ENCODE results near the gene TFF3. TPM values are rescaled to one million over a fixed set of nuclear protein-coding genes. Genes with fewer than 3 reads are reported as not detected.

TFF3 gene
- total RNA-seq, 1 donor from 2014 or later, result not detected

DNA sequence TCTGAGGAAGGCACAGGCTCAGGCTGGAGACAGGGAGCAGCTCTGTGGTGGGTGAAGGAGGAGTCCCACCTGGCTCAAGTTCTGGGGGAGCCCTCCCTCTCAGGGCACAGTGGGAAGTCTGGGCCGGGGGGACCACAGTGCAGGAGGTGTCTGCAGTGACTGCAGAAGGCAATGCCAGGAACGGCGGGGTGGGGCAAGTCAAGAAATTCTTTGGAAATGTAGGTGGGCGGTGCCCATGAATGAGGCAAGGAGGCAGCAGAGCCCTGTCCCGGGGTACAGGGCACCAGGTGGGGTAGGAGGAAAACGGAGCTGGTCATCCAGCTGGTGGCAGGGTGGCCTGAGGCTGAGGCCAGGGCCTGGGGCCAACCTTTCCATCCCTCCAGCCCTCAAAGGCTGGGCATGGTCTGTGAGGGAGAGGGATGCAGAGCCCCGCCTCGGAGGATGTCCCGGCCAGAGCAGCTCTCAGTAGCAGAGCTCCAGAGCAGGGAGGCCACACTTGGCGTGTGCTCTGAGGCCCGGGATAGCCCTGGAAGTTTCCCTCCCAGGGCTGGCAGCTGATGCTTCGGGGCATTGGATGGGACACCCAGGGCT is 4.7 kb downstream of the TFF3 start:
- Mint-ChIP-seq H3K9me3 (no peaks in the 10 kb centered on the region), H3K4me3 (peak overlapping the region; percentile 72), H3K4me1 (peaks cover 46% of the 10 kb centered on the region), H3K27ac (no peak overlapping the region), H3K27me3 (ENCODE audit: insufficient read depth, low read depth) (peaks cover 8% of the 10 kb centered on the region), H3K36me3 (no peaks in the 10 kb centered on the region)
- no peak for DNase-seq (ENCODE audit: low spot score)
- no peak overlapping the region for H3K9ac ChIP-seq
- no peak overlapping the region for H3K4me3 ChIP-seq
- TF ChIP-seq EZH2phosphoT487 (IDR thresholded peaks at IDR 0.05), result no peak
- TF ChIP-seq, protein P1, sequence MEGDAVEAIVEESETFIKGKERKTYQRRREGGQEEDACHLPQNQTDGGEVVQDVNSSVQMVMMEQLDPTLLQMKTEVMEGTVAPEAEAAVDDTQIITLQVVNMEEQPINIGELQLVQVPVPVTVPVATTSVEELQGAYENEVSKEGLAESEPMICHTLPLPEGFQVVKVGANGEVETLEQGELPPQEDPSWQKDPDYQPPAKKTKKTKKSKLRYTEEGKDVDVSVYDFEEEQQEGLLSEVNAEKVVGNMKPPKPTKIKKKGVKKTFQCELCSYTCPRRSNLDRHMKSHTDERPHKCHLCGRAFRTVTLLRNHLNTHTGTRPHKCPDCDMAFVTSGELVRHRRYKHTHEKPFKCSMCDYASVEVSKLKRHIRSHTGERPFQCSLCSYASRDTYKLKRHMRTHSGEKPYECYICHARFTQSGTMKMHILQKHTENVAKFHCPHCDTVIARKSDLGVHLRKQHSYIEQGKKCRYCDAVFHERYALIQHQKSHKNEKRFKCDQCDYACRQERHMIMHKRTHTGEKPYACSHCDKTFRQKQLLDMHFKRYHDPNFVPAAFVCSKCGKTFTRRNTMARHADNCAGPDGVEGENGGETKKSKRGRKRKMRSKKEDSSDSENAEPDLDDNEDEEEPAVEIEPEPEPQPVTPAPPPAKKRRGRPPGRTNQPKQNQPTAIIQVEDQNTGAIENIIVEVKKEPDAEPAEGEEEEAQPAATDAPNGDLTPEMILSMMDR (IDR thresholded peaks at IDR 0.05), result no peak
- no peak for TF ChIP-seq EZH2 (IDR thresholded peaks at IDR 0.05)
- peaks cover 27% of the 10 kb centered on the region for H3K4me1 ChIP-seq
- H2AFZ ChIP-seq (replicated peaks), result no peak overlapping the region
- H3K36me3 ChIP-seq, result no peaks in the 10 kb centered on the region
- no peak overlapping the region for H3K4me2 ChIP-seq
- no peaks in the 10 kb centered on the region for H4K20me1 ChIP-seq (ENCODE audit: low read depth)
- no peaks in the 10 kb centered on the region for H3K79me2 ChIP-seq (ENCODE audit: low read depth)
- H3K9me3 ChIP-seq (ENCODE audit: low read depth), result no peaks in the 10 kb centered on the region
- H3K27me3 ChIP-seq, result peaks cover 6% of the 10 kb centered on the region
- H3K27ac ChIP-seq, result no peak overlapping the region
- peaks cover 10% of the 10 kb centered on the region for H3F3A ChIP-seq (ENCODE audit: low read depth)

- H3K27me3 Mint-ChIP-seq (ENCODE audit: insufficient read depth, low read depth), result peaks cover 4% of the 10 kb centered on the region
- peaks cover 2% of the 10 kb centered on the region for H3F3A ChIP-seq (ENCODE audit: low read depth)
- H3K9ac ChIP-seq, result no peak overlapping the region
- no peaks in the 10 kb centered on the region for H4K20me1 ChIP-seq (ENCODE audit: low read depth)
- H3K9me3 ChIP-seq (ENCODE audit: low read depth), result no peaks in the 10 kb centered on the region
- peaks cover 39% of the 10 kb centered on the region for H3K4me1 Mint-ChIP-seq
- peak overlapping the region; percentile 47 for H3K4me3 ChIP-seq
- peaks cover 6% of the 10 kb centered on the region for H3K27me3 ChIP-seq
- H2AFZ ChIP-seq (replicated peaks), result peak overlapping the region; percentile 98
- no peaks in the 10 kb centered on the region for H3K9me3 Mint-ChIP-seq
- H3K27ac ChIP-seq, result no peak overlapping the region
- H3K4me2 ChIP-seq, result peak overlapping the region; percentile 91
- peak; percentile 79 for DNase-seq (ENCODE audit: low spot score)
- no peak for TF ChIP-seq EZH2 (IDR thresholded peaks at IDR 0.05)
- TF ChIP-seq, protein P1 (IDR thresholded peaks at IDR 0.05), result peak; percentile 85
- no peak for TF ChIP-seq EZH2phosphoT487 (IDR thresholded peaks at IDR 0.05)
- no peaks in the 10 kb centered on the region for H3K36me3 ChIP-seq
- H3K4me1 ChIP-seq, result peaks cover 20% of the 10 kb centered on the region
- peak overlapping the region; percentile 72 for H3K4me3 Mint-ChIP-seq
- no peaks in the 10 kb centered on the region for H3K79me2 ChIP-seq (ENCODE audit: low read depth)
- H3K27ac Mint-ChIP-seq, result no peak overlapping the region
- no peaks in the 10 kb centered on the region for H3K36me3 Mint-ChIP-seq
Measured at GRCh38 chr21:42309753-42310213, 5.4 kb downstream of the TFF3 start.

GRCh38 chr21:42308914-42309752 is 6.1 kb downstream of the TFF3 start:
- Histone ChIP-seq H3K9me3 (ENCODE audit: low read depth) (no peaks in the 10 kb centered on the region), H3K4me1 (peaks cover 15% of the 10 kb centered on the region), H3K9ac (no peak overlapping the region), H2AFZ (replicated peaks) (peak overlapping the region; percentile 98), H3K4me2 (peak overlapping the region; percentile 91), H4K20me1 (ENCODE audit: low read depth) (no peaks in the 10 kb centered on the region), H3K27me3 (peaks cover 6% of the 10 kb centered on the region), H3K27ac (no peak overlapping the region), H3F3A (ENCODE audit: low read depth) (no peaks in the 10 kb centered on the region), H3K79me2 (ENCODE audit: low read depth) (no peaks in the 10 kb centered on the region), H3K36me3 (no peaks in the 10 kb centered on the region), H3K4me3 (no peak overlapping the region)
- DNase-seq (ENCODE audit: low spot score), result no peak
- Mint-ChIP-seq H3K4me1 (peaks cover 35% of the 10 kb centered on the region), H3K27me3 (ENCODE audit: insufficient read depth, low read depth) (peaks cover 3% of the 10 kb centered on the region), H3K27ac (no peak overlapping the region), H3K36me3 (no peaks in the 10 kb centered on the region), H3K9me3 (no peaks in the 10 kb centered on the region), H3K4me3 (peak overlapping the region; percentile 72)
- TF ChIP-seq, protein P1 (IDR thresholded peaks at IDR 0.05), result no peak
- TF ChIP-seq EZH2phosphoT487 (IDR thresholded peaks at IDR 0.05) (no peak), EZH2 (IDR thresholded peaks at IDR 0.05) (no peak)
